ENCODE measurements around the gene EFNB2. TPM values are rescaled to one million over a fixed set of nuclear protein-coding genes. Genes with fewer than 3 reads are reported as not detected.

The EFNB2 gene
- total RNA-seq, 1 donor from 2014 or later: 197 TPM

DNA sequence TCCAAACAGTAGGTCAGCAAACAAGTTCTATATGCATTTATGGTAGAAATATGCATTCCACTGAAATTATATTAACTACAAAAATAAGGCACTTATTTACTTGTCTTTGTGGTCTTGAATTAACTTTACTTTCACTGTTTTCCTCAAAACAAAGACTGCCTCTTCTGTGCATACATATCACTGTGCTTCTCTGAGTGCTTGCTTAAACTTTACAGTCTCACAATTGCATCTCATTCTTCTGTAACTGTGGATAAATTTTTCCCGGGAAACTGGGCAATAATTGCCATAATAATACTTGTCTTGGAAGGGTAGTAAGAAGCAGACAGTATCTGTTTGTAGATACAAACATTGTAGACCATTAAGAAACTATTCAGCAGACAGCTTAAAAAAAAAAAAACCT is 38.4 kb downstream of the EFNB2 start:
- TF ChIP-seq, protein P1, sequence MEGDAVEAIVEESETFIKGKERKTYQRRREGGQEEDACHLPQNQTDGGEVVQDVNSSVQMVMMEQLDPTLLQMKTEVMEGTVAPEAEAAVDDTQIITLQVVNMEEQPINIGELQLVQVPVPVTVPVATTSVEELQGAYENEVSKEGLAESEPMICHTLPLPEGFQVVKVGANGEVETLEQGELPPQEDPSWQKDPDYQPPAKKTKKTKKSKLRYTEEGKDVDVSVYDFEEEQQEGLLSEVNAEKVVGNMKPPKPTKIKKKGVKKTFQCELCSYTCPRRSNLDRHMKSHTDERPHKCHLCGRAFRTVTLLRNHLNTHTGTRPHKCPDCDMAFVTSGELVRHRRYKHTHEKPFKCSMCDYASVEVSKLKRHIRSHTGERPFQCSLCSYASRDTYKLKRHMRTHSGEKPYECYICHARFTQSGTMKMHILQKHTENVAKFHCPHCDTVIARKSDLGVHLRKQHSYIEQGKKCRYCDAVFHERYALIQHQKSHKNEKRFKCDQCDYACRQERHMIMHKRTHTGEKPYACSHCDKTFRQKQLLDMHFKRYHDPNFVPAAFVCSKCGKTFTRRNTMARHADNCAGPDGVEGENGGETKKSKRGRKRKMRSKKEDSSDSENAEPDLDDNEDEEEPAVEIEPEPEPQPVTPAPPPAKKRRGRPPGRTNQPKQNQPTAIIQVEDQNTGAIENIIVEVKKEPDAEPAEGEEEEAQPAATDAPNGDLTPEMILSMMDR (IDR thresholded peaks at IDR 0.05; ENCODE audit: unreplicated experiment): no peak
- peaks cover 43% of the 10 kb centered on the region for H3K36me3 Mint-ChIP-seq

GRCh38 chr13:106496072-106496997 is 39.1 kb downstream of the EFNB2 start:
- no peak overlapping the region for H3K4me3 Mint-ChIP-seq
- TF ChIP-seq, protein P1 (IDR thresholded peaks at IDR 0.05; ENCODE audit: unreplicated experiment): no peak
- peaks cover 57% of the 10 kb centered on the region for H3K4me1 Mint-ChIP-seq
- H3K9me3 Mint-ChIP-seq: no peaks in the 10 kb centered on the region
- DNase-seq (ENCODE audit: low spot score in 2 of 2, unreplicated experiment in 2 of 2): no peak
- H3K36me3 Mint-ChIP-seq: peaks cover 50% of the 10 kb centered on the region
- H3K27me3 Mint-ChIP-seq (ENCODE audit: low read depth): no peaks in the 10 kb centered on the region
- peak overlapping the region; percentile 62 for H3K27ac Mint-ChIP-seq

More for the DNA sequence above, 38.4 kb downstream of the EFNB2 start:
- H3K4me1 Mint-ChIP-seq: peaks cover 60% of the 10 kb centered on the region
- H3K27me3 Mint-ChIP-seq (ENCODE audit: low read depth): no peaks in the 10 kb centered on the region
- no peak for DNase-seq (ENCODE audit: low spot score in 2 of 2, unreplicated experiment in 2 of 2)
- no peaks in the 10 kb centered on the region for H3K9me3 Mint-ChIP-seq
- peak overlapping the region; percentile 39 for H3K27ac Mint-ChIP-seq
- no peak overlapping the region for H3K4me3 Mint-ChIP-seq

GRCh38 chr13:106494936-106495335 is 40.5 kb downstream of the EFNB2 start:
- H3K27me3 Mint-ChIP-seq (ENCODE audit: low read depth): no peaks in the 10 kb centered on the region
- peaks cover 51% of the 10 kb centered on the region for H3K36me3 Mint-ChIP-seq
- peaks cover 49% of the 10 kb centered on the region for H3K4me1 Mint-ChIP-seq
- no peak for DNase-seq (ENCODE audit: low spot score in 2 of 2, unreplicated experiment in 2 of 2)
- H3K9me3 Mint-ChIP-seq: no peaks in the 10 kb centered on the region
- no peak overlapping the region for H3K4me3 Mint-ChIP-seq
- TF ChIP-seq, protein P1 (IDR thresholded peaks at IDR 0.05; ENCODE audit: unreplicated experiment): no peak
- H3K27ac Mint-ChIP-seq: no peak overlapping the region

GRCh38 chr13:106494506-106494905 is 41.0 kb downstream of the EFNB2 start:
- H3K9me3 Mint-ChIP-seq: no peaks in the 10 kb centered on the region
- H3K4me1 Mint-ChIP-seq: peaks cover 45% of the 10 kb centered on the region
- H3K27ac Mint-ChIP-seq: no peak overlapping the region
- H3K27me3 Mint-ChIP-seq (ENCODE audit: low read depth): no peaks in the 10 kb centered on the region
- DNase-seq (ENCODE audit: low spot score in 2 of 2, unreplicated experiment in 2 of 2): no peak
- TF ChIP-seq, protein P1 (IDR thresholded peaks at IDR 0.05; ENCODE audit: unreplicated experiment): no peak
- no peak overlapping the region for H3K4me3 Mint-ChIP-seq
- peaks cover 52% of the 10 kb centered on the region for H3K36me3 Mint-ChIP-seq

- Mint-ChIP-seq H3K4me1 (peaks cover 41% of the 10 kb centered on the region), H3K27me3 (ENCODE audit: low read depth) (no peaks in the 10 kb centered on the region), H3K36me3 (peaks cover 52% of the 10 kb centered on the region), H3K9me3 (no peaks in the 10 kb centered on the region), H3K4me3 (no peak overlapping the region), H3K27ac (peak overlapping the region; percentile 47)
- DNase-seq (ENCODE audit: low spot score in 2 of 2, unreplicated experiment in 2 of 2): no peak
- TF ChIP-seq, protein P1 (IDR thresholded peaks at IDR 0.05; ENCODE audit: unreplicated experiment): no peak
Measured at GRCh38 chr13:106493533-106494220, 41.8 kb downstream of the EFNB2 start.

Measured in mesothelial cell of epicardium (in vitro differentiated cells).